HG02759 (cell line): ENCODE measurements around the gene CDKN2A.
A peak's percentile ranks its signal among the peaks of the same experiment; 100 is the strongest.

Experiments used
- ATAC-seq: cut with Tn5 transposase; IDR thresholded peaks from one replicate; pipeline ENCODE4 v1.9.1; 2021; ENCODE audit warnings: mild to moderate bottlenecking, moderate library complexity; ENCODE audit not compliant: unreplicated experiment

The CDKN2A gene

GRCh38 chr9:21945606-21946005 lies 48.6 kb downstream of the CDKN2A start:
- ATAC-seq: no peak

GRCh38 chr9:21943464-21943863 lies 50.7 kb downstream of the CDKN2A start:
- ATAC-seq: no peak

GRCh38 chr9:21941337-21941995 lies 52.7 kb downstream of the CDKN2A start:
- ATAC-seq: no peak

- no peak for ATAC-seq
These were observed 58.0 kb downstream of the CDKN2A start for GRCh38 chr9:21936161-21936560.

- no peak for ATAC-seq
These were observed 58.6 kb downstream of the CDKN2A start for GRCh38 chr9:21935631-21936030.

- ATAC-seq: no peak
These were observed 60.3 kb downstream of the CDKN2A start for GRCh38 chr9:21933865-21934264.

- ATAC-seq: no peak
These were observed 60.9 kb downstream of the CDKN2A start for GRCh38 chr9:21933281-21933680.

GRCh38 chr9:21931428-21931827 lies 62.8 kb downstream of the CDKN2A start:
- no peak for ATAC-seq

- no peak for ATAC-seq
These were observed 66.4 kb downstream of the CDKN2A start for GRCh38 chr9:21927752-21928151.

GRCh38 chr9:21923694-21924093 lies 70.5 kb downstream of the CDKN2A start:
- no peak for ATAC-seq

- ATAC-seq: peak; percentile 76
These were observed 74.5 kb downstream of the CDKN2A start for GRCh38 chr9:21919377-21920362.
